ENCODE data around the gene WDR88. TPM values are rescaled to one million over a fixed set of nuclear protein-coding genes. Genes with fewer than 3 reads are reported as not detected.

The WDR88 gene
- total RNA-seq, 1 experiment from 2014 or later, result 0.20 TPM

DNA sequence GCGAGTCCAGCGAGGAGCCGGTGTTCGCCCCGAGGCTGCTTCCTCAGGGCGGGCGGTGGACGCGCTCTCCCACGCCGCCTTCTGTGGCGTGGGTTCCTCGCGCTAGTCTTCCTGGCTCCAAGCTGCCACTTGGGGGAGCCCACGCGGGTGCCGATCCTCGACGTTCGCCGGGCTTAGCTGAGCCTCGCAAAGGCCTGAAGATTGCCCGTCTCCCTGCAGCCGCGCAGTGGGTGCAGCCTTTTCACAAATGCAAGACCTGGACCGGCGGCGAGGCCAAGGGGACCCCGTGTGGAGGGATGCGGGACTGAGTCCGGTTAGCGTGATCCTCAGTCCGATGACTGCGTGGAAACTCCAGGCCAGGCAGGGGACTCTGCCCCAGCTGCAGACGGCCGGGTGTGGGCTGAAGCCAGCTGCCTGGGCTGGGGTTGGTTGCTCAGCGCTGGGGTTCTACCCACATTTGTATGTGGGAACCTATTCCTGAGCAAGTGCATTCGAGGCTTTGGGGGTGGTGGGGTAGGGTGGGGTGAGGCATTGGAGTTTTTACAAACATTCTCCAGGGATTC, 45.6 kb downstream of the WDR88 start:
- Histone ChIP-seq H3K36me3 (ENCODE audit: control insufficient read depth, insufficient read depth, low read length) (no peaks in the 10 kb centered on the region; the same call in 1 of the 2 replicates), H3K27me3 (replicated peaks; ENCODE audit: control insufficient read depth, insufficient read depth, low read length) (no peaks in the 10 kb centered on the region), H3K4me1 (0 out of 2 replicates have a peak, but pooled peaks cover 5% of the 10 kb centered on the region), H3K9me3 (no peaks in the 10 kb centered on the region), H3K4me3 (ENCODE audit: low read depth, low read length) (peak overlapping the region; percentile 38)
- Mint-ChIP-seq H3K9me3 (ENCODE audit: unreplicated experiment) (no peaks in the 10 kb centered on the region), H3K4me3 (ENCODE audit: unreplicated experiment) (peak overlapping the region; percentile 94), H3K27me3 (ENCODE audit: insufficient read depth, unreplicated experiment) (peaks cover 5% of the 10 kb centered on the region), H3K27ac (ENCODE audit: unreplicated experiment) (peak overlapping the region; percentile 98), H3K36me3 (ENCODE audit: insufficient read depth, unreplicated experiment) (peaks cover 22% of the 10 kb centered on the region), H3K4me1 (ENCODE audit: low read depth, unreplicated experiment) (peaks cover 13% of the 10 kb centered on the region)
- intact Hi-C loops (cut with micrococcal nuclease; ENCODE audit: unreplicated experiment), result loop anchor here (1.0 to 5.0 kb wide), 5 partner anchors 18 to 205 kb away; partner anchors contain the start of genes CEBPA and FAAP24
- CTCF ChIA-PET, result interaction anchor here (0.8 to 1.8 kb wide), 8 partner anchors 9 to 600 kb away, joined by 3 to 14 read pairs (median 6); partner anchors contain the start of gene CEBPA
- peak; percentile 83 to 85 for DNase-seq
- TF ChIP-seq, protein P1, sequence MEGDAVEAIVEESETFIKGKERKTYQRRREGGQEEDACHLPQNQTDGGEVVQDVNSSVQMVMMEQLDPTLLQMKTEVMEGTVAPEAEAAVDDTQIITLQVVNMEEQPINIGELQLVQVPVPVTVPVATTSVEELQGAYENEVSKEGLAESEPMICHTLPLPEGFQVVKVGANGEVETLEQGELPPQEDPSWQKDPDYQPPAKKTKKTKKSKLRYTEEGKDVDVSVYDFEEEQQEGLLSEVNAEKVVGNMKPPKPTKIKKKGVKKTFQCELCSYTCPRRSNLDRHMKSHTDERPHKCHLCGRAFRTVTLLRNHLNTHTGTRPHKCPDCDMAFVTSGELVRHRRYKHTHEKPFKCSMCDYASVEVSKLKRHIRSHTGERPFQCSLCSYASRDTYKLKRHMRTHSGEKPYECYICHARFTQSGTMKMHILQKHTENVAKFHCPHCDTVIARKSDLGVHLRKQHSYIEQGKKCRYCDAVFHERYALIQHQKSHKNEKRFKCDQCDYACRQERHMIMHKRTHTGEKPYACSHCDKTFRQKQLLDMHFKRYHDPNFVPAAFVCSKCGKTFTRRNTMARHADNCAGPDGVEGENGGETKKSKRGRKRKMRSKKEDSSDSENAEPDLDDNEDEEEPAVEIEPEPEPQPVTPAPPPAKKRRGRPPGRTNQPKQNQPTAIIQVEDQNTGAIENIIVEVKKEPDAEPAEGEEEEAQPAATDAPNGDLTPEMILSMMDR (IDR thresholded peaks at IDR 0.05; ENCODE audit: insufficient read depth in 1 of 2, low read depth in 1 of 2, low read length in 1 of 2, severe bottlenecking in 1 of 2, unreplicated experiment in 1 of 2), result peak; percentile 35 to 49
- BruUV-seq (replicated peaks), result no TSS peak
- POLR2A ChIA-PET, result interaction anchor here (0.8 to 1.7 kb wide), 9 partner anchors 18 to 226 kb away, joined by 3 to 8 read pairs (median 5); partner anchors contain the start of genes CEBPA and CEBPG

DNA sequence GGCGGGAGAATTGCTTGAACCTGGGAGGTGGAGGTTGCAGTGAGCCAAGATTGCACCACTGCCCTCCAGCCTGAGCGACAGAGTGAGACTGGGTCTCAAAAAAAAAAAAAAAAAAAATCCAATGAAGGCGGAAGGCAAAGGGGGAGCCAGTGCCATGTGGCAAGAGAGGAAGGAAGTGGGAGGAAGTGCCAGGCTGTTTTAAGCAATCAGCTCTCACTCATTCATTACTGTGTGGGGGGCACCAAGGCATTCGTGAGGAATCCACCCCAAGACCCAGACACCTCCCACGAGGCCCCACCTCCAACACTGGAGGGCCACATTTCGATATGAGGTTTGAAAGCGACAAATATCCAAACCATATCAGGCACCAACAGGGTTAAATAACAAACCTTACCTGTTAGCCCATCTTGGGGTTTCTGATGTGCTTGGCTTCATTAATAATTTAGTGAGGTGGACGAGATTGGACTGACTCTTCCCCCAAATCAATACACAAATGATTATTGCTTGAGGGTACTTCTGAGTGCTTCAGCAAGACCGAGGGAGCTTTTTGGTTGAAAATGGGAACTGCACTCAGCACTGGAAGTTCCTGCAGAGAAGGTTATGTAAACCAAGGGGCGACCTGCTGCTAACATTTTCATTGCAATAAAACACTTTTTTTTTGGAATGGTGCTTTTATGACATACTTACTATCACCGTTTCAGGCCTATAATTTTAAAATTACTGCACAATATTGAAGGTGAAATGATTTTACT, 54.7 kb downstream of the WDR88 start:
- Histone ChIP-seq H3K36me3 (ENCODE audit: control insufficient read depth, insufficient read depth, low read length) (no peaks in the 10 kb centered on the region), H3K4me1 (no peaks in the 10 kb centered on the region), H3K4me3 (ENCODE audit: low read depth, low read length) (no peak overlapping the region), H3K27me3 (replicated peaks; ENCODE audit: control insufficient read depth, insufficient read depth, low read length) (no peaks in the 10 kb centered on the region), H3K9me3 (no peaks in the 10 kb centered on the region)
- TF ChIP-seq, protein P1 (IDR thresholded peaks at IDR 0.05; ENCODE audit: insufficient read depth in 1 of 2, low read depth in 1 of 2, low read length in 1 of 2, severe bottlenecking in 1 of 2, unreplicated experiment in 1 of 2), result no peak
- Mint-ChIP-seq H3K4me3 (ENCODE audit: unreplicated experiment) (no peak overlapping the region), H3K27me3 (ENCODE audit: insufficient read depth, unreplicated experiment) (peaks cover 5% of the 10 kb centered on the region), H3K36me3 (ENCODE audit: insufficient read depth, unreplicated experiment) (no peaks in the 10 kb centered on the region), H3K27ac (ENCODE audit: unreplicated experiment) (no peak overlapping the region), H3K9me3 (ENCODE audit: unreplicated experiment) (no peaks in the 10 kb centered on the region), H3K4me1 (ENCODE audit: low read depth, unreplicated experiment) (no peaks in the 10 kb centered on the region)
- no TSS peak for BruUV-seq (replicated peaks)
- ChIA-PET POLR2A (no interaction called here), CTCF (interaction anchor here (2.7 kb wide), 1 partner anchor 10 kb away, joined by 8 read pairs; no protein-coding TSS in a partner anchor)
- no peak for DNase-seq
- intact Hi-C loops (cut with micrococcal nuclease; ENCODE audit: unreplicated experiment), result no loop called here

DNA sequence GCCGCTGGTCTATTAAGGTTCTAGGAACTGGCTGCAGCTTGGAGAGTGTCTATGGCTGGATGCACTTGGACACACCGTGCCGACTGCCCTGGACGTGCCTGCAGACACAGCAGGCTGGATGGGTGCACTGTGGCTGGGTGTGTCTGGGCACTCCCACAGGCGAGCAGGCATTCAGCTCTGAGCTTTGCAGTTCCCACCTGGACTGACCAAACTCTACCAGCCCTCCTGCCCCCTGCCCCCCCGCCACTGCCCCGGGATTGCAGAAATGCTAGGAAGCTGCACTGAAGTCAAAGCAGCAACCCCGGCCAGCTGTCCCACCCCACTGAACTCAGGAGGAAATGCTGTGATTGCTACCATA, 55.2 kb downstream of the WDR88 start:
- no peaks in the 10 kb centered on the region for H3K9me3 ChIP-seq
- ChIA-PET CTCF (interaction anchor here (0.6 to 2.7 kb wide), 2 partner anchors 10 to 506 kb away, joined by 3 to 8 read pairs; no protein-coding TSS in a partner anchor), POLR2A (no interaction called here)
- no peak overlapping the region for H3K4me3 Mint-ChIP-seq (ENCODE audit: unreplicated experiment)
- H3K9me3 Mint-ChIP-seq (ENCODE audit: unreplicated experiment), result no peaks in the 10 kb centered on the region
- H3K27me3 Mint-ChIP-seq (ENCODE audit: insufficient read depth, unreplicated experiment), result peaks cover 7% of the 10 kb centered on the region
- H3K36me3 Mint-ChIP-seq (ENCODE audit: insufficient read depth, unreplicated experiment), result no peaks in the 10 kb centered on the region
- intact Hi-C loops (cut with micrococcal nuclease; ENCODE audit: unreplicated experiment), result no loop called here
- no TSS peak for BruUV-seq (replicated peaks)
- no peak overlapping the region for H3K27ac Mint-ChIP-seq (ENCODE audit: unreplicated experiment)
- TF ChIP-seq, protein P1 (IDR thresholded peaks at IDR 0.05; ENCODE audit: insufficient read depth in 1 of 2, low read depth in 1 of 2, low read length in 1 of 2, severe bottlenecking in 1 of 2, unreplicated experiment in 1 of 2), result no peak
- DNase-seq, result no peak
- H3K4me1 ChIP-seq, result no peaks in the 10 kb centered on the region
- H3K4me1 Mint-ChIP-seq (ENCODE audit: low read depth, unreplicated experiment), result no peaks in the 10 kb centered on the region
- H3K27me3 ChIP-seq (replicated peaks; ENCODE audit: control insufficient read depth, insufficient read depth, low read length), result no peaks in the 10 kb centered on the region
- H3K4me3 ChIP-seq (ENCODE audit: low read depth, low read length), result no peak overlapping the region
- H3K36me3 ChIP-seq (ENCODE audit: control insufficient read depth, insufficient read depth, low read length), result no peaks in the 10 kb centered on the region

All from Caco-2 (cell line).